PC-9 (cell line): ENCODE measurements around the gene SP3.

ENCODE experiments used
- CTCF ChIP-seq: fragments of 200-600 bp; sonication (generic); conservative IDR thresholded peaks from 2 replicates; pipeline ENCODE4 v1.6.1; 2017; ENCODE audit warnings: mixed run types, antibody characterized with exemption, mild to moderate bottlenecking, moderate library complexity
- EZH2 ChIP-seq: fragments of 200-600 bp; sonication (generic); IDR thresholded peaks from 2 replicates; pipeline ENCODE4 v1.8.0; 2017; ENCODE audit warnings: antibody characterized with exemption, low read depth

- TF ChIP-seq CTCF = no peak
- no peak for TF ChIP-seq EZH2
Observed at GRCh38 chr2:173948198-173948597, 17.0 kb downstream of the SP3 start.
